Mammary epithelial cell (primary cell): Measurements from ENCODE around the gene NOC2L.

ENCODE experiments used
- EZH2 ChIP-seq: IDR thresholded peaks from 2 replicates; pipeline ENCODE4 v1.6.1; 2012; ENCODE audit warnings: low read length, inconsistent platforms, borderline replicate concordance
- TF ChIP-seq, protein P1 (sequence below), 2 donors: IDR thresholded peaks in 1 of 2; conservative IDR thresholded peaks in 1 of 2; 2 replicates each; pipeline ENCODE4 v1.5.1; 2011 to 2012; ENCODE audit warnings: inconsistent platforms in 2 of 2, low read length in 2 of 2, mild to moderate bottlenecking in 2 of 2, control low read depth in 1 of 2, low read depth in 1 of 2; ENCODE audit not compliant: insufficient read depth in 1 of 2; ENCODE audit errors: extremely low read depth in 1 of 2

DNA sequence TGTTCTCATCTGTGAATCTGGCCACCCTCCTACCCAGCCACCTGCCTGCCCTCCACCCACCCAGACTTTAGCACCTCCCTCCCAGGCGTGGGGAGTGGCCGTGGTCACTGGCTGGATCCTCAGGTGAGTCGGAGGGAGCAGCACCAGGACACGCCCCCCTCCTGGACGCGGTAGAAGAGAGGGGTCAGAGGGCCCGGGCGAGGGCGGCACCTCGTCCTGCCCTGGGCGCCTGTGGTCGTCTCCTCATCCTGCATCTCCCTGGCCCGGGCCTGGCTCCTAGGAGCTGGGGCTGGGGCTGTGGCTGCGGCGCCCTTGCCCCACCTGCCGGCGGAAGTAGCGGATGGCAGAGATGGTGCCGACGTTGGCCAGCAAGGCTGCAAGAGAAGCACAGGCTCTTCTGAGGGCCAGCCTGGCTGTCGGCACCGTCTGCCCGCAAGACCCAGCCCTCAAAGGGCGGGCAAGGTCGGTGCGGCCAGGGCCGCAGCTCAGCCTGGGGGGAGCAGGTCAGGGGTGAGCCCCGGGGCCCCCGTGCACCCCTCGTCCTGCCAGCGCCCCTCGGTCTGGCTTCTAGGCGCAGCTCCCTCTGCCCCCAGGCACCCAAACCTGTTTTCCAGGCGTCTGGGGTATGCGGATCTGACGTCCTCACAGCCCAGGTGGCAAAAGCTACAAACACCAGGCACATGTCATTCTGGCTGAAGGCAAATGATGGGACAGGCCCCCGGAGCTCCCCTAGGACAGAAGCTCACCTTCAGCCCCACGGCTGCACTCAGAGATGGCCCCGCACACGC is 17.0 kb upstream of the NOC2L start:
- TF ChIP-seq, protein P1, sequence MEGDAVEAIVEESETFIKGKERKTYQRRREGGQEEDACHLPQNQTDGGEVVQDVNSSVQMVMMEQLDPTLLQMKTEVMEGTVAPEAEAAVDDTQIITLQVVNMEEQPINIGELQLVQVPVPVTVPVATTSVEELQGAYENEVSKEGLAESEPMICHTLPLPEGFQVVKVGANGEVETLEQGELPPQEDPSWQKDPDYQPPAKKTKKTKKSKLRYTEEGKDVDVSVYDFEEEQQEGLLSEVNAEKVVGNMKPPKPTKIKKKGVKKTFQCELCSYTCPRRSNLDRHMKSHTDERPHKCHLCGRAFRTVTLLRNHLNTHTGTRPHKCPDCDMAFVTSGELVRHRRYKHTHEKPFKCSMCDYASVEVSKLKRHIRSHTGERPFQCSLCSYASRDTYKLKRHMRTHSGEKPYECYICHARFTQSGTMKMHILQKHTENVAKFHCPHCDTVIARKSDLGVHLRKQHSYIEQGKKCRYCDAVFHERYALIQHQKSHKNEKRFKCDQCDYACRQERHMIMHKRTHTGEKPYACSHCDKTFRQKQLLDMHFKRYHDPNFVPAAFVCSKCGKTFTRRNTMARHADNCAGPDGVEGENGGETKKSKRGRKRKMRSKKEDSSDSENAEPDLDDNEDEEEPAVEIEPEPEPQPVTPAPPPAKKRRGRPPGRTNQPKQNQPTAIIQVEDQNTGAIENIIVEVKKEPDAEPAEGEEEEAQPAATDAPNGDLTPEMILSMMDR (conservative IDR thresholded peaks at IDR 0.05 in 1 of 2, IDR thresholded peaks at IDR 0.05 in 1 of 2; ENCODE audit: extremely low read depth in 1 of 2, insufficient read depth in 1 of 2, low read depth in 1 of 2, low read length in 2 of 2), result peak; percentile 24 to 73
- TF ChIP-seq EZH2, result no peak
